Fibroblast of pulmonary artery (primary cell): Measurements from ENCODE around the gene MINK1.

Experiments
- DNase-seq: peaks from one replicate; pipeline ENCODE4 v3.0.0-alpha.2; 2010; ENCODE audit warnings: low read depth
- H3K4me3 ChIP-seq: replicated peaks from 2 replicates; pipeline ENCODE4 v1.5.1; 2011; ENCODE audit warnings: low read depth, mild to moderate bottlenecking, control low read depth, low read length, moderate library complexity
- TF ChIP-seq, protein P1 (sequence below): IDR thresholded peaks from 2 replicates; pipeline ENCODE4 v1.5.1; 2011; ENCODE audit warnings: mild to moderate bottlenecking, control low read depth, low read length, inconsistent platforms; ENCODE audit errors: missing control alignments

Gene MINK1

DNA sequence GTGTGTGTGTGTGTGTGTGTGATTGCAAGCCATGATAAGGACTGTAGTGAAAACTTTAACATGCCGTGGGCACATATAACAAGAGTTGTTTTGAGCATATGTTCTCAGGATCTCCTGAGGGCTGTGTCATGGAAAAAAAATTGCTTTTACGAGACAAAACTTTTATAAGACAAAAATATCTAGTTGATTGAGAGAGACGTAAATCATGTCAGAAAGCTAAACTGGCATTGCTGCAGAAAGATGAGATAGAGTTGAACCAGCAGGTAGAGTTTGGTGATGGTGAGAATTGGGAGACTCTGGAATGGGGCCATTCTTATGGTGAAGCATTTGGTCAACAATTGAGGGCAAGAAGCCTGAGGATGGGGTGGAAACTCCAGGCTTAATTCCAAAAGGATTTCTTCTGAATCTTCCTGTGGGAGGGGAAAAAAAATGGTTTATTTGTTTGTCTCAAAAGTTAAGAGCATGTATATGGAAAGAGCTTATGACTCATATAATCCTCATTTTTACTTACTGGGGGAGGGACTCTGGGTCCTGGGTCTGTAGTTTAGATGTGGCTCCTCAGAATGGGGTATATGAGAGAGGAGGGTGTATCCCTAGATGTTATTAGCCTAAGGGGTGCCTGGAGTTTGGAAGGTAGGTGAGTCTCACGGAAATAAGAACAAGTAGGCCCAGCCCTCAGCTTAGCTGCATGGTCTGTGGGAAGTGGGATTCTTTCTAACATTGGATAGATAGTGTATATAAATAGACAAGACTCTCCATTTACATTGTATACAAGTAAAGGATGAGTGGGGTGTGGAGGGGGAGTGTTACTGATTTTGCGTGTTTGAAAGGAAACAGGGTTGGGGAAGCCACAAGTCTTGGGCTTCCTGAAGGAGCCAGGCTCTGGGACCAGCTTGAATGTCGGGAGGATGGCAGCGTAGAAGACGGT, 7.1 kb downstream of the MINK1 start:
- H3K4me3 ChIP-seq: no peak overlapping the region
- TF ChIP-seq, protein P1, sequence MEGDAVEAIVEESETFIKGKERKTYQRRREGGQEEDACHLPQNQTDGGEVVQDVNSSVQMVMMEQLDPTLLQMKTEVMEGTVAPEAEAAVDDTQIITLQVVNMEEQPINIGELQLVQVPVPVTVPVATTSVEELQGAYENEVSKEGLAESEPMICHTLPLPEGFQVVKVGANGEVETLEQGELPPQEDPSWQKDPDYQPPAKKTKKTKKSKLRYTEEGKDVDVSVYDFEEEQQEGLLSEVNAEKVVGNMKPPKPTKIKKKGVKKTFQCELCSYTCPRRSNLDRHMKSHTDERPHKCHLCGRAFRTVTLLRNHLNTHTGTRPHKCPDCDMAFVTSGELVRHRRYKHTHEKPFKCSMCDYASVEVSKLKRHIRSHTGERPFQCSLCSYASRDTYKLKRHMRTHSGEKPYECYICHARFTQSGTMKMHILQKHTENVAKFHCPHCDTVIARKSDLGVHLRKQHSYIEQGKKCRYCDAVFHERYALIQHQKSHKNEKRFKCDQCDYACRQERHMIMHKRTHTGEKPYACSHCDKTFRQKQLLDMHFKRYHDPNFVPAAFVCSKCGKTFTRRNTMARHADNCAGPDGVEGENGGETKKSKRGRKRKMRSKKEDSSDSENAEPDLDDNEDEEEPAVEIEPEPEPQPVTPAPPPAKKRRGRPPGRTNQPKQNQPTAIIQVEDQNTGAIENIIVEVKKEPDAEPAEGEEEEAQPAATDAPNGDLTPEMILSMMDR: no peak
- DNase-seq: no peak

DNA sequence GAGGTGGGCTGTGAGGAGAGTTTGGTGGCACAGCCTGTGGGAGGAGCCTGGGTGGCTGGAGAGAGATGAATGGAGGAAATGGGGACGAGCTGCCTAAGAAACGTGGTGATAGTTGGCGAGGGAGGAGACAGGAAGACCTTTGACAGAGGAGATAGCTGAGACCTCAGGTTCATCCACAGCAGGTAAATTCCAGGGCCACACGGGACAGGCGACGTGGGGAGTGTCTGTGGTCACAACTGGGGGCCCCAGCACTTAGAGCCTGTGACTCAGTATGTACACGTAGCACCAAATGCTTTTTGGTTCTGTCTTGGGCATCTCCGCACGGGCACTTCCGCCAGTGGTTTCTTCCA, 7.7 kb downstream of the MINK1 start:
- no peak overlapping the region for H3K4me3 ChIP-seq
- no peak for DNase-seq
- TF ChIP-seq, protein P1: no peak

DNA sequence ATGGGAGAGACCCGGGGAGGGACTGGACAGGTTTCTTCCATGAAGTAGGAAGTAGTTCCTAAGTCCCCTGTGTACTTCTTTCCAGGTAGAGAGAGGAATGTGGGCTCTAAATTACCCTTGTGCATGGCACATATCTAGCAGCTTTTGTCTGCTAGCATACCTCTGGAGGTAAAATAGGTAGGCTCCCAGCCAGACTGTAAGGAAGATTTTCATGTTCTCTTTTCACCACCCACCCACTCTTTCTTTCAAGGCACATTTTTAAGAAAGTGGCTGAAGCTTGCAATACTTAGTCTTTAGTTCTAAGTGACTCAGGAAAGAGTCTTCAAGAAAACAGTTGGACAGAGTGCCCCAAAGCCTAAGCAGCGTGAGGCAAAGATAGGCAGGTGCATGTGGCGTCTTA, 9.2 kb downstream of the MINK1 start:
- DNase-seq: no peak
- no peak overlapping the region for H3K4me3 ChIP-seq
- TF ChIP-seq, protein P1: no peak

DNA sequence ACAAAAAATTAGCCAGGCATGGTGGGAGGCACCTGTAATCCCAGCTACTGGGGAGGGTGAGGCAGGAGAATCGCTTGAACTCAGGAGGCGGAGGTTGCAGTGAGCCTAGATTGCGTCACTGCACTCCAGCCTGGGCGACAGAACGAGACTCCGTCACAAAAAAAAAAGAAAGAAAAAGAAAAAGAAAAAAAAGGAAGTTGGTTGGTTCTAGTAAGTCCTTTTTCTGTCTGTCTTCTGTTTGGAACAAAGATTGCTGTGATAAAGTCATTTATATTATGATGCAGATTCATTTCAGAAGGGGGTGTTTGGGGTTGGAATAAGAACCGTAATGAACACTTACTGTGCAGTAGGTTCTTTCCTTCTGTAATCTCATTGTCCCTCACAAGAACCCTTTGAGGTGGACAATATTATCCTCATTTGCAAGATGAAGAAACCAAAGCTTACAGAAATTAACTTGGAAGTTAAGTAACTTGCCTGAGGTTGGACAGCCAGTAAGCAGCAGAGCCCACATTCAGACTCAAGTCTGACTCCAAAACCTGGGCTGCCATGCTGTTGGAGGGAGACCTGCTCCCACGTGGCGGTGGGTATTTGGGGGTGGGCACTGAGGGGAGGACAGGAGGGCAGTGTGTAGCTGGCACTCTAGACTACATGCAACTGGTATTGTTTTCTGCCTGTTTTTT, 10.3 kb downstream of the MINK1 start:
- TF ChIP-seq, protein P1: no peak
- H3K4me3 ChIP-seq: no peak overlapping the region
- no peak for DNase-seq

DNA sequence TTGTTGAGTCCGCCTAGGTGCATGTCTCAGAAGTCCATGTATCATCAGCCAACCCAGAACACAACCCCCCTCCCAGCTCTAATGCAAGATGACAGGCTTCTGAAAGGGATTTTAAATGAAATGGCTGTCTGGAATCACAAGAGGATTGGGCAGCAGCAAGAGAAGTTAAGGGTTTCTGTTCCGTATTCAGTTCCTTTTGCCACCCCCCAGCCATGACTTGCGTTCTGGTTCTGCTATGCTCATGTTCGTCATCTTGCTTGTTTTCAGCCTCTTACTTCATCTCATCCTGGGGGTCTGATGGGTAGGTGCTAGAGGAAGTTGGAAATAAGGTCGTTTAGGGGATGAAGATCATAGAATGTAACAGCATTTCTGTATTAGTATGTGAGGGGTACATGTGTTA, 12.0 kb downstream of the MINK1 start:
- TF ChIP-seq, protein P1: no peak
- no peak for DNase-seq
- H3K4me3 ChIP-seq: no peak overlapping the region

DNA sequence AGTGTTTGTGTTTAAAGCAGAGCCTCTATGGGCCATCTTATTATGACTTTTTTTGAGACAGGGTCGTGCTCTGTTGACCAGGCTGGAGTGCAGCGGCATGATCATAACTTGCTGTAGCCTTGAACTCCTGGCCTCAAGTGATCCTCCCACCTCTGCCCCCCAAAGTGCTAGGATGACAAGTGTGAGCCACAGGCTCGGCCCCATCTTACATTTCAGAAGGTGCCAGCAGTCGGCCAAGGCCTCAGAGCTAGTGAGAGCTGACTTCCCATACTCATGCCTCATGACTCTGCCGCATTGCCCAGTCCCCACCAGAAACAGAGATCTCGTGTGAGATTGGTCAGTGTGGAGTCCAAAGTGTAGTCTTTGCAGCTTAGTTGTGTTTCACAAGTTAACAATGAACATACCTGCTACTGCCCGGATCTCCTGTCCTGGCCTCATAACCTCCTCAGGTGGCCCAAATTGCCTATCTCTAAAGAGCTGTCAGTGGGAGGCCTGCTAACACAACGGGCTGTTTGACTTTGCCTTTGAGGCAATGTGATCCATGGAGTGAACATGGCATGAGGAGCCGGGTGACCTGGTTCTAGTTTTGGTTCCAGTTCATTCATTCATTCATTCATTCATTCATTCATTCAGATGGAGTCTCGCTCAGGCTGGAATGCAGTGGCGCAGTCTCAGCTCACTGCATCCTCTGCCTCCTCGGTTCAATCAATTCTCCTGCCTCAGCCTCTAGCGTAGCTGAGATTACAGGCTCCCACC, 13.7 kb downstream of the MINK1 start:
- H3K4me3 ChIP-seq: no peak overlapping the region
- no peak for DNase-seq
- TF ChIP-seq, protein P1: no peak
